Measurements from ENCODE around the gene ADARB2.

DNA sequence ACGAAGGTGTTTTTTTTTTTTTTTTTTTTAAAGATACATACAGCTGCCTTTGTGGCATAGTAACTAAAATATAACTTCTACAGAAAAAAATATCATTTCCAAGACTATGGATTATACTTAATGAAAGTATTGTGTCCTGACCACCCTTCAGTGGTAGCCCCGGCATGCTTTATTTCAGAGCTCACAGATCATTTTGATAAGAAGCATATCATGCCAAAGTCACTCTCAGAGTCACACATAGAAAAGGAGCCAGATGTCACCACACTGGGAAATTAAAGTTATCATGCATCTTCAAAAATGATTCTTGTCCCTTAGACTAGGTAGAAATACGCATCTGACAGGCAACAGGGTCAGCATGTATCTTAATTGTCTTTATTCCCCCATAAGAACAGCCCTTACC is 3.0 kb downstream of the ADARB2 start:
- TF ChIP-seq, protein P1, sequence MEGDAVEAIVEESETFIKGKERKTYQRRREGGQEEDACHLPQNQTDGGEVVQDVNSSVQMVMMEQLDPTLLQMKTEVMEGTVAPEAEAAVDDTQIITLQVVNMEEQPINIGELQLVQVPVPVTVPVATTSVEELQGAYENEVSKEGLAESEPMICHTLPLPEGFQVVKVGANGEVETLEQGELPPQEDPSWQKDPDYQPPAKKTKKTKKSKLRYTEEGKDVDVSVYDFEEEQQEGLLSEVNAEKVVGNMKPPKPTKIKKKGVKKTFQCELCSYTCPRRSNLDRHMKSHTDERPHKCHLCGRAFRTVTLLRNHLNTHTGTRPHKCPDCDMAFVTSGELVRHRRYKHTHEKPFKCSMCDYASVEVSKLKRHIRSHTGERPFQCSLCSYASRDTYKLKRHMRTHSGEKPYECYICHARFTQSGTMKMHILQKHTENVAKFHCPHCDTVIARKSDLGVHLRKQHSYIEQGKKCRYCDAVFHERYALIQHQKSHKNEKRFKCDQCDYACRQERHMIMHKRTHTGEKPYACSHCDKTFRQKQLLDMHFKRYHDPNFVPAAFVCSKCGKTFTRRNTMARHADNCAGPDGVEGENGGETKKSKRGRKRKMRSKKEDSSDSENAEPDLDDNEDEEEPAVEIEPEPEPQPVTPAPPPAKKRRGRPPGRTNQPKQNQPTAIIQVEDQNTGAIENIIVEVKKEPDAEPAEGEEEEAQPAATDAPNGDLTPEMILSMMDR (IDR thresholded peaks at IDR 0.05): no peak
- TF ChIP-seq POLR2AphosphoS5 (IDR thresholded peaks at IDR 0.05): no peak
